ENCODE results near the gene HOGA1. TPM values are rescaled to one million over a fixed set of nuclear protein-coding genes. Genes with fewer than 3 reads are reported as not detected.
A peak's percentile ranks its signal among the peaks of the same experiment; 100 is the strongest.

The HOGA1 gene
- polyA plus RNA-seq, 1 of the 3 experiments (the other 2 are of a cell fraction): 2.9 TPM

DNA sequence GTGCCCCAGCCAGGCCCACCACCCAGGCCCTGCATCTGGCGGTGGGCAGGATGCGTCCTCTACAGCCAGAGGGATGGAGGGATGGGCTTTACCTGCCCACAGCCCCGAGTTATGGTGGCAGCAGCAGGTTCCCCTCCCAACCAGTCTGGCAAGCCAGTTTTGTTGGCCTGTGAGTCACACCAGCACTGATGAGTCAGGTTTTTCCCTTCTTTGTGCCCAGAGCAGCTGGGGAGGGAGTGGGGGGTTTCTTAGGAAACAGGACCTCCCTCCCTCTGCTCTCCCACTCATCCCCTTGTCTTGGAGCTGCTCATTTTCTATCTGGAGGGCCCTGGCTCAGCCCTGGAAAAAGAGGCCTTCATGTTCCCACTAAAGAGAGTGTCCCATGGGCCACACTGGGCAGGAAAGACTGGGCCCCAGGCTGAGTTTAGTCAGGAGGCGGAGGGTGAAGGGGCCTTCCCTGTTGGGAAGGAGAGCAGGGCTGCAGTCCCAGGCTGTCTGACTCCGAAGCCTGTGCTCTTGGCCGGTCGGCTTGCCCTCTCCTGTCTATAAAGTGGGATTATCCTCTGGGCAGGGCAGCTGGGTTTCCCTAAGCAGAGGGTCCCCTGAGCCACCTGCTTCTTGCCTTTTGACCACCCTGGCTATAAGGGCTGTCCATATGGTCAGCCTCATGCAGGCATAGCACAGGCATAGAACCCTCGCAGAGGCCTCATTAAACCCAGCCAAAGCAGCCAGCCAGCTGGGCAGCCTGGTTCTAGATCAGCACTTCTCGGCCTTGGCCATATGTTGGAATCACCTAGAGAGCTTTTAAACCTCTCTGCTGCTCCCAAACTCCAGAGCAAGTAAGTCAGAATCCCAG lies 41.8 kb upstream of the HOGA1 start:
- H3K4me1 ChIP-seq (ENCODE audit: control insufficient read depth in 1 of 2, insufficient read depth in 2 of 2, low read depth in 1 of 2, low read length in 1 of 2): peaks cover 16 to 53% of the 10 kb centered on the region in 2 experiments; a peak in 3 of 4 replicates
- H2AFZ ChIP-seq (ENCODE audit: low read depth): peak overlapping the region; percentile 51; the same call in 1 of the 2 replicates
- H4K20me1 ChIP-seq (ENCODE audit: insufficient read depth): no peaks in the 10 kb centered on the region
- H3K27me3 ChIP-seq (ENCODE audit: insufficient read depth): no peaks in the 10 kb centered on the region
- no peaks in the 10 kb centered on the region for H3K36me3 ChIP-seq (replicated peaks in 1 of 2; ENCODE audit: control insufficient read depth in 1 of 2, insufficient read depth in 2 of 2, low read length in 1 of 2)
- H3K4me2 ChIP-seq: peak overlapping the region; percentile 77
- CTCF ChIA-PET: interaction anchor here (8.6 kb wide), 1 partner anchor 9 kb away, joined by 61 read pairs; no protein-coding TSS in a partner anchor
- no peaks in the 10 kb centered on the region for H3K9me2 ChIP-seq
- no peak for DNase-seq
- 0% methylated on average over 5 of the region's 9 CpGs for WGBS (ENCODE audit: low lambda C conversion rate)
- no peaks in the 10 kb centered on the region for H3K9me3 ChIP-seq
- POLR2A ChIA-PET: no interaction called here
- H3K4me3 ChIP-seq (ENCODE audit: low read depth in 2 of 2, low read length in 1 of 2): peak overlapping the region in 1 of 2 experiments; percentile 40; a peak in 1 of 4 replicates
- H3F3A ChIP-seq (replicated peaks; ENCODE audit: insufficient read depth): peaks cover 31% of the 10 kb centered on the region
- H3K9ac ChIP-seq: peak overlapping the region; percentile 77
- peak overlapping the region; percentile 77 to 100 for H3K27ac ChIP-seq (ENCODE audit: low read depth in 2 of 2, low read length in 1 of 2)
- peaks cover 56% of the 10 kb centered on the region for H3K79me2 ChIP-seq (ENCODE audit: insufficient read depth)
- TF ChIP-seq SIN3A (IDR thresholded peaks at IDR 0.05; ENCODE audit: borderline replicate concordance, low read depth, low read length): peak; percentile 39; the same call in 1 of the 2 replicates
- TF ChIP-seq, protein P1, sequence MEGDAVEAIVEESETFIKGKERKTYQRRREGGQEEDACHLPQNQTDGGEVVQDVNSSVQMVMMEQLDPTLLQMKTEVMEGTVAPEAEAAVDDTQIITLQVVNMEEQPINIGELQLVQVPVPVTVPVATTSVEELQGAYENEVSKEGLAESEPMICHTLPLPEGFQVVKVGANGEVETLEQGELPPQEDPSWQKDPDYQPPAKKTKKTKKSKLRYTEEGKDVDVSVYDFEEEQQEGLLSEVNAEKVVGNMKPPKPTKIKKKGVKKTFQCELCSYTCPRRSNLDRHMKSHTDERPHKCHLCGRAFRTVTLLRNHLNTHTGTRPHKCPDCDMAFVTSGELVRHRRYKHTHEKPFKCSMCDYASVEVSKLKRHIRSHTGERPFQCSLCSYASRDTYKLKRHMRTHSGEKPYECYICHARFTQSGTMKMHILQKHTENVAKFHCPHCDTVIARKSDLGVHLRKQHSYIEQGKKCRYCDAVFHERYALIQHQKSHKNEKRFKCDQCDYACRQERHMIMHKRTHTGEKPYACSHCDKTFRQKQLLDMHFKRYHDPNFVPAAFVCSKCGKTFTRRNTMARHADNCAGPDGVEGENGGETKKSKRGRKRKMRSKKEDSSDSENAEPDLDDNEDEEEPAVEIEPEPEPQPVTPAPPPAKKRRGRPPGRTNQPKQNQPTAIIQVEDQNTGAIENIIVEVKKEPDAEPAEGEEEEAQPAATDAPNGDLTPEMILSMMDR (IDR thresholded peaks at IDR 0.05): no peak
- TF ChIP-seq FOSL2 (IDR thresholded peaks at IDR 0.05; ENCODE audit: borderline replicate concordance, low read depth): peak; percentile 99
- no peak for TF ChIP-seq SMC3 (IDR thresholded peaks at IDR 0.05; ENCODE audit: low read depth, low read length)
- TF ChIP-seq, protein P2, sequence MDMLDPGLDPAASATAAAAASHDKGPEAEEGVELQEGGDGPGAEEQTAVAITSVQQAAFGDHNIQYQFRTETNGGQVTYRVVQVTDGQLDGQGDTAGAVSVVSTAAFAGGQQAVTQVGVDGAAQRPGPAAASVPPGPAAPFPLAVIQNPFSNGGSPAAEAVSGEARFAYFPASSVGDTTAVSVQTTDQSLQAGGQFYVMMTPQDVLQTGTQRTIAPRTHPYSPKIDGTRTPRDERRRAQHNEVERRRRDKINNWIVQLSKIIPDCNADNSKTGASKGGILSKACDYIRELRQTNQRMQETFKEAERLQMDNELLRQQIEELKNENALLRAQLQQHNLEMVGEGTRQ (IDR thresholded peaks at IDR 0.05; ENCODE audit: borderline replicate concordance, low read depth, low read length): no peak
- peak; percentile 94 for TF ChIP-seq NFIC (IDR thresholded peaks at IDR 0.05; ENCODE audit: borderline replicate concordance)
- no peak for TF ChIP-seq FOXM1 (IDR thresholded peaks at IDR 0.05; ENCODE audit: low read depth)
- TF ChIP-seq CHD2 (IDR thresholded peaks at IDR 0.05; ENCODE audit: low read length, partially characterized antibody): peak; percentile 44
- TF ChIP-seq TAF1 (IDR thresholded peaks at IDR 0.05; ENCODE audit: borderline replicate concordance, low read depth, low read length): peak; percentile 48; the same call in 1 of the 2 replicates
- TF ChIP-seq RFX5 (IDR thresholded peaks at IDR 0.05; ENCODE audit: low read length): no peak
- TF ChIP-seq TCF12 (IDR thresholded peaks at IDR 0.05): peak; percentile 91
- TF ChIP-seq RCOR1 (IDR thresholded peaks at IDR 0.05; ENCODE audit: low read length): no peak
- no peak for TF ChIP-seq MXI1 (IDR thresholded peaks at IDR 0.05; ENCODE audit: low read depth, low read length)
- TF ChIP-seq GABPA (IDR thresholded peaks at IDR 0.05; ENCODE audit: low read depth): no peak
- no peak for TF ChIP-seq RAD21 (IDR thresholded peaks at IDR 0.05; ENCODE audit: low read length)
- no peak for TF ChIP-seq ZBTB33 (IDR thresholded peaks at IDR 0.05; ENCODE audit: borderline replicate concordance, low read depth)
- no peak for TF ChIP-seq EZH2phosphoT487 (IDR thresholded peaks at IDR 0.05; ENCODE audit: borderline replicate concordance, low read depth)
- TF ChIP-seq IRF3 (IDR thresholded peaks at IDR 0.05; ENCODE audit: low read depth, low read length): no peak
- TF ChIP-seq, protein P3, sequence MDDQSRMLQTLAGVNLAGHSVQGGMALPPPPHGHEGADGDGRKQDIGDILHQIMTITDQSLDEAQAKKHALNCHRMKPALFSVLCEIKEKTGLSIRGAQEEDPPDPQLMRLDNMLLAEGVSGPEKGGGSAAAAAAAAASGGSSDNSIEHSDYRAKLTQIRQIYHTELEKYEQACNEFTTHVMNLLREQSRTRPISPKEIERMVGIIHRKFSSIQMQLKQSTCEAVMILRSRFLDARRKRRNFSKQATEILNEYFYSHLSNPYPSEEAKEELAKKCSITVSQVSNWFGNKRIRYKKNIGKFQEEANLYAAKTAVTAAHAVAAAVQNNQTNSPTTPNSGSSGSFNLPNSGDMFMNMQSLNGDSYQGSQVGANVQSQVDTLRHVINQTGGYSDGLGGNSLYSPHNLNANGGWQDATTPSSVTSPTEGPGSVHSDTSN (IDR thresholded peaks at IDR 0.05): peak; percentile 57
- peak; percentile 95 for TF ChIP-seq JUND (IDR thresholded peaks at IDR 0.05)
- TF ChIP-seq GATA2 (CRISPR knock-in tag; IDR thresholded peaks at IDR 0.05): no peak
- peak; percentile 46; the same call in 1 of the 2 replicates for TF ChIP-seq RXRA (IDR thresholded peaks at IDR 0.05; ENCODE audit: borderline replicate concordance, low read depth)
- TF ChIP-seq ELF1 (IDR thresholded peaks at IDR 0.05): no peak
- TF ChIP-seq MEF2A (IDR thresholded peaks at IDR 0.05; ENCODE audit: borderline replicate concordance, low read depth): no peak
- no peak for TF ChIP-seq FOXJ3 (CRISPR knock-in tag; IDR thresholded peaks at IDR 0.05)
- TF ChIP-seq MAX (IDR thresholded peaks at IDR 0.05; ENCODE audit: low read depth): peak; percentile 62
- TF ChIP-seq TEAD4 (IDR thresholded peaks at IDR 0.05; ENCODE audit: borderline replicate concordance, insufficient read depth): no peak
